ENCODE results near the gene PAX7. TPM values are rescaled to one million over a fixed set of nuclear protein-coding genes. Genes with fewer than 3 reads are reported as not detected.

Gene PAX7
- total RNA-seq, 4 donors from 2014 or later: not detected

GRCh38 chr1:18608534-18608933, 22.1 kb upstream of the PAX7 start:
- H3K9me3 ChIP-seq: no peaks in the 10 kb centered on the region
- TF ChIP-seq CTCF (IDR thresholded peaks at IDR 0.05) (peak in 1 of 6 experiments; percentile 16), POLR2A (IDR thresholded peaks at IDR 0.05) (no peak)
- peaks cover 0 to 96% (median 0%) of the 10 kb centered on the region in 4 donors for H3K27me3 ChIP-seq
- WGBS, 2 donors: 82 to 100% methylated on average over 1 of the region's 1 CpG
- H3K27ac ChIP-seq: no peak overlapping the region
- intact Hi-C loops (cut with DNase I): no loop called here
- peaks cover 0 to 5% (median 0%) of the 10 kb centered on the region in 3 donors for H3K4me1 ChIP-seq
- no peak overlapping the region for H3K4me3 ChIP-seq
- no peak for DNase-seq
- H3K36me3 ChIP-seq: no peaks in the 10 kb centered on the region

- no peak overlapping the region for H3K27ac ChIP-seq
- intact Hi-C loops (cut with DNase I): no loop called here
- no peak for DNase-seq
- TF ChIP-seq CTCF (IDR thresholded peaks at IDR 0.05) (no peak), POLR2A (IDR thresholded peaks at IDR 0.05) (no peak)
- H3K4me3 ChIP-seq: no peak overlapping the region
- H3K9me3 ChIP-seq: no peaks in the 10 kb centered on the region
- H3K27me3 ChIP-seq: peaks cover 0 to 98% (median 0%) of the 10 kb centered on the region in 4 donors
- peaks cover 0 to 5% (median 0%) of the 10 kb centered on the region in 3 donors for H3K4me1 ChIP-seq
- H3K36me3 ChIP-seq: no peaks in the 10 kb centered on the region
- 53 to 63% methylated on average over 8 of the region's 8 CpGs for WGBS, 2 donors
Observed at GRCh38 chr1:18611311-18611710, 19.3 kb upstream of the PAX7 start.

- no peak overlapping the region for H3K27ac ChIP-seq
- peaks cover 0 to 3% (median 0%) of the 10 kb centered on the region in 3 donors for H3K4me1 ChIP-seq
- H3K4me3 ChIP-seq: no peak overlapping the region
- H3K36me3 ChIP-seq: no peaks in the 10 kb centered on the region
- WGBS, 2 donors: 45% methylated on average over 2 of the region's 8 CpGs
- intact Hi-C loops (cut with DNase I): no loop called here
- peaks cover 0 to 96% (median 0%) of the 10 kb centered on the region in 4 donors for H3K27me3 ChIP-seq
- TF ChIP-seq POLR2A (IDR thresholded peaks at IDR 0.05) (no peak), CTCF (IDR thresholded peaks at IDR 0.05) (no peak)
- DNase-seq: no peak
- no peaks in the 10 kb centered on the region for H3K9me3 ChIP-seq
Observed at GRCh38 chr1:18612073-18612472, 18.6 kb upstream of the PAX7 start.

- H3K9me3 ChIP-seq: no peaks in the 10 kb centered on the region
- H3K4me1 ChIP-seq: no peaks in the 10 kb centered on the region
- no peak for DNase-seq
- TF ChIP-seq POLR2A (IDR thresholded peaks at IDR 0.05): no peak
- no peak for TF ChIP-seq CTCF (IDR thresholded peaks at IDR 0.05)
- H3K36me3 ChIP-seq: no peaks in the 10 kb centered on the region
- no peak overlapping the region for H3K4me3 ChIP-seq
- H3K27ac ChIP-seq: no peak overlapping the region
- 67 to 80% methylated on average over 3 to 6 of the region's 7 CpGs for WGBS, 2 donors
- peaks cover 0 to 90% (median 0%) of the 10 kb centered on the region in 4 donors for H3K27me3 ChIP-seq
- intact Hi-C loops (cut with DNase I): no loop called here
Observed at GRCh38 chr1:18614069-18614735, 16.4 kb upstream of the PAX7 start.

GRCh38 chr1:18618546-18619466, 11.8 kb upstream of the PAX7 start:
- Histone ChIP-seq H3K27ac (no peak overlapping the region), H3K9me3 (no peaks in the 10 kb centered on the region), H3K27me3 (peaks cover 0 to 92% (median 1%) of the 10 kb centered on the region in 4 donors), H3K4me3 (no peak overlapping the region), H3K4me1 (no peaks in the 10 kb centered on the region), H3K36me3 (no peaks in the 10 kb centered on the region)
- no peak for TF ChIP-seq CTCF (IDR thresholded peaks at IDR 0.05)
- no peak for TF ChIP-seq POLR2A (IDR thresholded peaks at IDR 0.05)
- DNase-seq: no peak
- intact Hi-C loops (cut with DNase I): no loop called here
- 44 to 57% methylated on average over 10 of the region's 10 CpGs for WGBS, 2 donors
